A549 (cell line): ENCODE measurements around the gene CADM4.

ENCODE experiments used
- CHD2 ChIP-seq: fragments of 150-350 bp; IDR thresholded peaks from 2 replicates; pipeline ENCODE4 v1.6.1; 2014; ENCODE audit warnings: low read length; ENCODE audit not compliant: partially characterized antibody
- E2F6 ChIP-seq: IDR thresholded peaks from 2 replicates; pipeline ENCODE4 v1.6.1; 2012; ENCODE audit warnings: low read depth, borderline replicate concordance
- MAFK ChIP-seq: fragments of 450-650 bp; IDR thresholded peaks from 2 replicates; pipeline ENCODE4 v1.6.1; 2014; ENCODE audit not compliant: partially characterized antibody
- MAX ChIP-seq: IDR thresholded peaks from 2 replicates; pipeline ENCODE4 v1.6.1; 2012
- POLR2A ChIP-seq: IDR thresholded peaks from 2 replicates; pipeline ENCODE4 v1.6.1; 2012; ENCODE audit warnings: mild to moderate bottlenecking, low read length
- RAD21 ChIP-seq, 2 experiments: fragments of >200 bp in 1 of 2; sonication (Bioruptor Twin) in 1 of 2; formaldehyde crosslinking in 1 of 2; IDR thresholded peaks in 1 of 2; conservative IDR thresholded peaks in 1 of 2; 2 replicates in 1 of 2; 3 replicates in 1 of 2; pipeline ENCODE4 v1.6.1; 2012 to 2018; ENCODE audit warnings: inconsistent platforms in 1 of 2
- TF ChIP-seq, protein P1 (sequence below): fragments of >200 bp; sonication (Bioruptor Twin); formaldehyde crosslinking; IDR thresholded peaks from 3 replicates; pipeline ENCODE4 v1.5.1; 2016
- TF ChIP-seq, protein P2 (sequence below): fragments of 450-650 bp; IDR thresholded peaks from 2 replicates; pipeline ENCODE4 v1.6.1; 2014; ENCODE audit warnings: antibody characterized with exemption
- TF ChIP-seq, protein P3 (sequence below): fragments of 200-600 bp; sonication (generic); IDR thresholded peaks from 2 replicates; pipeline ENCODE4 v1.6.1; 2016; ENCODE audit warnings: antibody characterized with exemption, mild to moderate bottlenecking, moderate library complexity

GRCh38 chr19:43674596-43674995 is 34.9 kb upstream of the CADM4 start:
- TF ChIP-seq POLR2A (no peak), RAD21 (conservative IDR thresholded peaks at IDR 0.05 in 1 of 2, IDR thresholded peaks at IDR 0.05 in 1 of 2) (no peak), E2F6 (no peak), MAX (no peak), MAFK (no peak), CHD2 (no peak)
- TF ChIP-seq, protein P1, sequence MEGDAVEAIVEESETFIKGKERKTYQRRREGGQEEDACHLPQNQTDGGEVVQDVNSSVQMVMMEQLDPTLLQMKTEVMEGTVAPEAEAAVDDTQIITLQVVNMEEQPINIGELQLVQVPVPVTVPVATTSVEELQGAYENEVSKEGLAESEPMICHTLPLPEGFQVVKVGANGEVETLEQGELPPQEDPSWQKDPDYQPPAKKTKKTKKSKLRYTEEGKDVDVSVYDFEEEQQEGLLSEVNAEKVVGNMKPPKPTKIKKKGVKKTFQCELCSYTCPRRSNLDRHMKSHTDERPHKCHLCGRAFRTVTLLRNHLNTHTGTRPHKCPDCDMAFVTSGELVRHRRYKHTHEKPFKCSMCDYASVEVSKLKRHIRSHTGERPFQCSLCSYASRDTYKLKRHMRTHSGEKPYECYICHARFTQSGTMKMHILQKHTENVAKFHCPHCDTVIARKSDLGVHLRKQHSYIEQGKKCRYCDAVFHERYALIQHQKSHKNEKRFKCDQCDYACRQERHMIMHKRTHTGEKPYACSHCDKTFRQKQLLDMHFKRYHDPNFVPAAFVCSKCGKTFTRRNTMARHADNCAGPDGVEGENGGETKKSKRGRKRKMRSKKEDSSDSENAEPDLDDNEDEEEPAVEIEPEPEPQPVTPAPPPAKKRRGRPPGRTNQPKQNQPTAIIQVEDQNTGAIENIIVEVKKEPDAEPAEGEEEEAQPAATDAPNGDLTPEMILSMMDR, result no peak
- TF ChIP-seq, protein P2, sequence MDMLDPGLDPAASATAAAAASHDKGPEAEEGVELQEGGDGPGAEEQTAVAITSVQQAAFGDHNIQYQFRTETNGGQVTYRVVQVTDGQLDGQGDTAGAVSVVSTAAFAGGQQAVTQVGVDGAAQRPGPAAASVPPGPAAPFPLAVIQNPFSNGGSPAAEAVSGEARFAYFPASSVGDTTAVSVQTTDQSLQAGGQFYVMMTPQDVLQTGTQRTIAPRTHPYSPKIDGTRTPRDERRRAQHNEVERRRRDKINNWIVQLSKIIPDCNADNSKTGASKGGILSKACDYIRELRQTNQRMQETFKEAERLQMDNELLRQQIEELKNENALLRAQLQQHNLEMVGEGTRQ, result no peak
- TF ChIP-seq, protein P3, sequence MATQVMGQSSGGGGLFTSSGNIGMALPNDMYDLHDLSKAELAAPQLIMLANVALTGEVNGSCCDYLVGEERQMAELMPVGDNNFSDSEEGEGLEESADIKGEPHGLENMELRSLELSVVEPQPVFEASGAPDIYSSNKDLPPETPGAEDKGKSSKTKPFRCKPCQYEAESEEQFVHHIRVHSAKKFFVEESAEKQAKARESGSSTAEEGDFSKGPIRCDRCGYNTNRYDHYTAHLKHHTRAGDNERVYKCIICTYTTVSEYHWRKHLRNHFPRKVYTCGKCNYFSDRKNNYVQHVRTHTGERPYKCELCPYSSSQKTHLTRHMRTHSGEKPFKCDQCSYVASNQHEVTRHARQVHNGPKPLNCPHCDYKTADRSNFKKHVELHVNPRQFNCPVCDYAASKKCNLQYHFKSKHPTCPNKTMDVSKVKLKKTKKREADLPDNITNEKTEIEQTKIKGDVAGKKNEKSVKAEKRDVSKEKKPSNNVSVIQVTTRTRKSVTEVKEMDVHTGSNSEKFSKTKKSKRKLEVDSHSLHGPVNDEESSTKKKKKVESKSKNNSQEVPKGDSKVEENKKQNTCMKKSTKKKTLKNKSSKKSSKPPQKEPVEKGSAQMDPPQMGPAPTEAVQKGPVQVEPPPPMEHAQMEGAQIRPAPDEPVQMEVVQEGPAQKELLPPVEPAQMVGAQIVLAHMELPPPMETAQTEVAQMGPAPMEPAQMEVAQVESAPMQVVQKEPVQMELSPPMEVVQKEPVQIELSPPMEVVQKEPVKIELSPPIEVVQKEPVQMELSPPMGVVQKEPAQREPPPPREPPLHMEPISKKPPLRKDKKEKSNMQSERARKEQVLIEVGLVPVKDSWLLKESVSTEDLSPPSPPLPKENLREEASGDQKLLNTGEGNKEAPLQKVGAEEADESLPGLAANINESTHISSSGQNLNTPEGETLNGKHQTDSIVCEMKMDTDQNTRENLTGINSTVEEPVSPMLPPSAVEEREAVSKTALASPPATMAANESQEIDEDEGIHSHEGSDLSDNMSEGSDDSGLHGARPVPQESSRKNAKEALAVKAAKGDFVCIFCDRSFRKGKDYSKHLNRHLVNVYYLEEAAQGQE, result no peak
